Activated CD8-positive, alpha-beta memory T cell treated with anti-CD3 and anti-CD28 coated beads for 36 hours (primary cell): ENCODE data around the gene FER. TPM values are rescaled to one million over a fixed set of nuclear protein-coding genes. Genes with fewer than 3 reads are reported as not detected.

Source experiments
- CTCF ChIA-PET: fragments of 350-600 bp; sonication (Branson Sonifier 250); formaldehyde crosslinking; loops from one replicate; lab custom pipeline; 2021; ENCODE audit warnings: antibody characterized with exemption; lab: Charles Lee
- POLR2A ChIA-PET: fragments of 350-600 bp; sonication (Branson Sonifier 250); formaldehyde crosslinking; loops from one replicate; lab custom pipeline; 2021; ENCODE audit warnings: antibody characterized with exemption; lab: Charles Lee
- total RNA-seq, 2 experiments: library from RNA; stranded (reverse); gene quantifications; one replicate each; pipeline ENCODE4 v1.2.3, GENCODE V29; 2021

Gene FER
- total RNA-seq, 2 experiments from 2014 or later: 9.8 to 10.3 TPM

GRCh38 chr5:109242518-109242917 lies 494.8 kb downstream of the FER start:
- CTCF ChIA-PET: no interaction called here
- POLR2A ChIA-PET: no interaction called here

- POLR2A ChIA-PET: no interaction called here
- CTCF ChIA-PET: no interaction called here
Observed at GRCh38 chr5:109246395-109246794, 498.7 kb downstream of the FER start.
